Body of pancreas (tissue), 4 donors: ENCODE data around the gene CNDP2. TPM values are rescaled to one million over a fixed set of nuclear protein-coding genes. Genes with fewer than 3 reads are reported as not detected.
A peak's percentile ranks its signal among the peaks of the same experiment; 100 is the strongest.

Experiments used
- ATAC-seq: fragments of 150-250 bp; one replicate; pipeline ENCODE4 v1.9.1; 2016
- DNase-seq, 4 donors: peaks; one replicate each; pipeline ENCODE4 v3.0.0-alpha.2; 2019
- H3K27ac ChIP-seq, 4 donors: fragments of 200-600 bp; sonication (generic); 1 replicate in 3 of 4; 2 replicates in 1 of 4; pipeline versions ENCODE4 v1.5.1 to v1.6.1; 2016 to 2019; ENCODE audit warnings: mild to moderate bottlenecking in 1 of 4, mixed read lengths in 1 of 4, moderate library complexity in 1 of 4
- H3K27me3 ChIP-seq, 2 donors: fragments of 200-600 bp; sonication (generic); one replicate each; pipeline ENCODE4 v1.6.0; 2016; ENCODE audit warnings: mild to moderate bottlenecking in 1 of 2
- H3K36me3 ChIP-seq, 2 donors: fragments of 200-600 bp; sonication (generic); replicated peaks in 1 of 2; 2 replicates each; pipeline ENCODE4 v1.5.1; 2016; ENCODE audit warnings: low read depth in 2 of 2; ENCODE audit not compliant: insufficient read depth in 1 of 2
- H3K4me1 ChIP-seq: fragments of 200-600 bp; sonication (generic); one replicate; pipeline ENCODE4 v1.6.0; 2016
- H3K4me3 ChIP-seq, 2 donors: fragments of 200-600 bp; sonication (generic); 1 replicate in 1 of 2; 2 replicates in 1 of 2; pipeline ENCODE4 v1.5.1; 2016 to 2019
- H3K9me3 ChIP-seq, 3 donors: fragments of 200-600 bp; sonication (generic); 1 replicate in 2 of 3; 2 replicates in 1 of 3; pipeline ENCODE4 v1.5.1; 2016
- CTCF ChIP-seq, 7 experiments: fragments of 450-650 bp in 4 of 7; fragments of 200-600 bp in 3 of 7; sonication (generic) in 3 of 7; IDR thresholded peaks; one replicate each; pipeline ENCODE4 v1.5.1; 2016 to 2019; ENCODE audit warnings: antibody characterized with exemption in 7 of 7
- POLR2A ChIP-seq, 3 donors: fragments of 450-650 bp; IDR thresholded peaks; one replicate each; pipeline ENCODE4 v1.6.1; 2016; ENCODE audit warnings: antibody characterized with exemption in 3 of 3, mild to moderate bottlenecking in 2 of 3
- WGBS, 2 donors: methylation state at CpG; one replicate each; pipeline ENCODE4 v1.1.5; 2017; 5-methylcytosine and 5-hydroxymethylcytosine counted together
- intact Hi-C: fragments of 100-400 bp; cut with DNase I; formaldehyde crosslinking; loops from one replicate; pipeline ENCODE4 v1.15.1; 2023
- total RNA-seq, 2 donors: library from RNA; depleted of rRNA; stranded (reverse); fragments of >200 nt; gene quantifications; one replicate each; pipeline ENCODE4 v1.1.0, GENCODE V29; 2016

The CNDP2 gene
- total RNA-seq: 100 to 1,000 TPM in 1 of 2 donors, 10 to 100 TPM in 1; 83.0 to 145 TPM

GRCh38 chr18:74495581-74496507, at the start of gene CNDP2:
Gene CNDP2, plus strand, starts transcription at chr18:74496363. Its CDS starts 3,611 bp downstream, at chr18:74499974.
- 0% methylated on average over 10 to 51 of the region's 71 CpGs for WGBS, 2 donors
- Histone ChIP-seq H3K4me1 (peaks cover 41% of the 10 kb centered on the region), H3K9me3 (no peaks in the 10 kb centered on the region), H3K4me3 (peak within 1 kb of the TSS; percentile 86 to 91), H3K27ac (peak within 1 kb of the TSS; percentile 93 to 98 (median 98)), H3K27me3 (no peaks in the 10 kb centered on the region), H3K36me3 (no peaks in the 10 kb centered on the region)
- ATAC-seq (peak; percentile 91), DNase-seq (peak; percentile 100)
- TF ChIP-seq CTCF (IDR thresholded peaks at IDR 0.05) (peak in 1 of 7 experiments; percentile 18), POLR2A (IDR thresholded peaks at IDR 0.05) (peak; percentile 71 to 92 (median 86))
- intact Hi-C loops: no loop called here

- H3K27ac ChIP-seq: no peak overlapping the region
- intact Hi-C loops: no loop called here
- H3K27me3 ChIP-seq: no peaks in the 10 kb centered on the region
- H3K36me3 ChIP-seq: no peaks in the 10 kb centered on the region
- WGBS, 2 donors: 91 to 94% methylated on average over 20 to 37 of the region's 38 CpGs
- DNase-seq (no peak), ATAC-seq (no peak)
- peaks cover 10% of the 10 kb centered on the region for H3K4me1 ChIP-seq
- TF ChIP-seq POLR2A (IDR thresholded peaks at IDR 0.05): no peak
- TF ChIP-seq CTCF (IDR thresholded peaks at IDR 0.05): no peak
- no peak overlapping the region for H3K4me3 ChIP-seq
- no peaks in the 10 kb centered on the region for H3K9me3 ChIP-seq
Measured at GRCh38 chr18:74446631-74447403, 49.3 kb upstream of the CNDP2 start.

- no peaks in the 10 kb centered on the region for H3K9me3 ChIP-seq
- no peak overlapping the region for H3K27ac ChIP-seq
- TF ChIP-seq CTCF (IDR thresholded peaks at IDR 0.05) (no peak), POLR2A (IDR thresholded peaks at IDR 0.05) (no peak)
- H3K36me3 ChIP-seq: no peaks in the 10 kb centered on the region
- no peaks in the 10 kb centered on the region for H3K27me3 ChIP-seq
- H3K4me3 ChIP-seq: no peak overlapping the region
- DNase-seq (no peak), ATAC-seq (no peak)
- intact Hi-C loops: no loop called here
- 85 to 93% methylated on average over 15 to 16 of the region's 16 CpGs for WGBS, 2 donors
- peaks cover 10% of the 10 kb centered on the region for H3K4me1 ChIP-seq
Measured at GRCh38 chr18:74447404-74448152, 48.6 kb upstream of the CNDP2 start.

GRCh38 chr18:74450626-74451025, 45.5 kb upstream of the CNDP2 start:
- no peaks in the 10 kb centered on the region for H3K36me3 ChIP-seq
- TF ChIP-seq CTCF (IDR thresholded peaks at IDR 0.05): no peak
- no peak for TF ChIP-seq POLR2A (IDR thresholded peaks at IDR 0.05)
- ATAC-seq (no peak), DNase-seq (no peak)
- no peaks in the 10 kb centered on the region for H3K9me3 ChIP-seq
- intact Hi-C loops: no loop called here
- no peak overlapping the region for H3K4me3 ChIP-seq
- H3K27ac ChIP-seq: no peak overlapping the region
- 64 to 77% methylated on average over 7 of the region's 7 CpGs for WGBS, 2 donors
- H3K4me1 ChIP-seq: no peaks in the 10 kb centered on the region
- peaks cover 0 to 12% of the 10 kb centered on the region in 2 donors for H3K27me3 ChIP-seq
